ENCODE measurements around the gene C2orf81. TPM values are rescaled to one million over a fixed set of nuclear protein-coding genes. Genes with fewer than 3 reads are reported as not detected.

The C2orf81 gene
- total and polyA plus RNA-seq, 4 donors: 0.08 to 0.44 (median 0.29) TPM

- TF ChIP-seq REST (IDR thresholded peaks at IDR 0.05) (peak; percentile 79), YY1 (IDR thresholded peaks at IDR 0.05) (peak; percentile 100), GABPA (IDR thresholded peaks at IDR 0.05 in 1 of 2, conservative IDR thresholded peaks at IDR 0.05 in 1 of 2) (peak; percentile 97 to 99), EGR1 (IDR thresholded peaks at IDR 0.05; ENCODE audit: low read depth in 2 of 2) (peak in 1 of 2 donors; percentile 40), HNF4G (IDR thresholded peaks at IDR 0.05) (no peak), MAX (IDR thresholded peaks at IDR 0.05) (peak; percentile 95), TAF1 (conservative IDR thresholded peaks at IDR 0.05) (no peak), NR2F2 (IDR thresholded peaks at IDR 0.05) (peak; percentile 70), FOXA2 (IDR thresholded peaks at IDR 0.05) (peak; percentile 41), SP1 (IDR thresholded peaks at IDR 0.05) (peak; percentile 89)
These were observed 33.5 kb upstream of the C2orf81 start, which contains the start of gene INO80B (continued) for GRCh38 chr2:74454654-74455511.

- WGBS: 91% methylated on average over 3 of the region's 3 CpGs
- no peaks in the 10 kb centered on the region for H3K27me3 ChIP-seq (ENCODE audit: control insufficient read depth in 4 of 4, insufficient read depth in 4 of 4, low read length in 3 of 4)
- no peaks in the 10 kb centered on the region for H3K36me3 ChIP-seq (ENCODE audit: control insufficient read depth in 4 of 4, insufficient read depth in 3 of 4, low read depth in 1 of 4, low read length in 3 of 4)
- no peak overlapping the region for H3K27ac ChIP-seq (ENCODE audit: low read depth in 1 of 2, low read length in 2 of 2)
- H3K4me3 ChIP-seq (ENCODE audit: low read depth in 1 of 3, low read length in 3 of 3): no peak overlapping the region
- no peak for TF ChIP-seq YY1 (IDR thresholded peaks at IDR 0.05)
- TF ChIP-seq FOXA1 (IDR thresholded peaks at IDR 0.05): no peak
- no peak for TF ChIP-seq EGR1 (IDR thresholded peaks at IDR 0.05; ENCODE audit: low read depth in 2 of 2)
- no peak for TF ChIP-seq MAX (IDR thresholded peaks at IDR 0.05)
- no peak for DNase-seq (ENCODE audit: low spot score)
- peaks cover 18 to 30% (median 21%) of the 10 kb centered on the region in 4 donors for H3K4me1 ChIP-seq (ENCODE audit: control insufficient read depth in 4 of 4, insufficient read depth in 4 of 4, low read length in 3 of 4)
- H3K9me3 ChIP-seq (ENCODE audit: control insufficient read depth in 4 of 4, low read length in 3 of 4): no peaks in the 10 kb centered on the region
- H3K9ac ChIP-seq (ENCODE audit: low read depth in 1 of 2, low read length in 2 of 2): no peak overlapping the region
These were observed 29.3 kb upstream of the C2orf81 start for GRCh38 chr2:74450570-74451190.

GRCh38 chr2:74448771-74449170 is 27.4 kb upstream of the C2orf81 start:
- Histone ChIP-seq H3K27me3 (ENCODE audit: control insufficient read depth in 4 of 4, insufficient read depth in 4 of 4, low read length in 3 of 4) (no peaks in the 10 kb centered on the region), H3K27ac (ENCODE audit: low read depth in 1 of 2, low read length in 2 of 2) (no peak overlapping the region), H3K9me3 (ENCODE audit: control insufficient read depth in 4 of 4, low read length in 3 of 4) (no peaks in the 10 kb centered on the region), H3K4me3 (ENCODE audit: low read depth in 1 of 3, low read length in 3 of 3) (no peak overlapping the region), H3K4me1 (ENCODE audit: control insufficient read depth in 4 of 4, insufficient read depth in 4 of 4, low read length in 3 of 4) (peaks cover 16 to 34% (median 27%) of the 10 kb centered on the region in 4 donors), H3K36me3 (ENCODE audit: control insufficient read depth in 4 of 4, insufficient read depth in 3 of 4, low read depth in 1 of 4, low read length in 3 of 4) (no peaks in the 10 kb centered on the region), H3K9ac (ENCODE audit: low read depth in 1 of 2, low read length in 2 of 2) (no peak overlapping the region)
- WGBS: 86% methylated on average over 2 of the region's 2 CpGs
- DNase-seq (ENCODE audit: low spot score): no peak
- TF ChIP-seq ATF3 (IDR thresholded peaks at IDR 0.05) (no peak), MAX (IDR thresholded peaks at IDR 0.05) (no peak), CTCF (IDR thresholded peaks at IDR 0.05; ENCODE audit: low read depth, low read length, missing input control) (no peak), FOXA2 (IDR thresholded peaks at IDR 0.05) (no peak), EGR1 (IDR thresholded peaks at IDR 0.05; ENCODE audit: low read depth in 2 of 2) (no peak), JUND (IDR thresholded peaks at IDR 0.05) (no peak), HNF4G (IDR thresholded peaks at IDR 0.05) (no peak)

All from liver (tissue), 9 donors.